SK-N-SH (cell line): ENCODE measurements around the gene LMO2. TPM values are rescaled to one million over a fixed set of nuclear protein-coding genes. Genes with fewer than 3 reads are reported as not detected.

Experiments used
- CTCF ChIA-PET: fragments of 300-600, 350-600 bp; formaldehyde crosslinking; extraction: SDS; loops from one replicate; lab custom pipeline; 2021; lab: Yijun Ruan, JAX
- POLR2A ChIA-PET: fragments of 350-600 bp; sonication (Branson Sonifier 250); formaldehyde crosslinking; extraction: SDS; loops from one replicate; lab custom pipeline; 2020; ENCODE audit warnings: antibody characterized with exemption, inconsistent platforms; lab: Yijun Ruan, JAX
- DNase-seq: peaks from one replicate; pipeline ENCODE4 v3.0.0; 2012
- H2AFZ ChIP-seq: fragments of 200-600 bp; sonication (generic); 2 replicates; pipeline ENCODE4 v1.8.1; 2016; ENCODE audit warnings: antibody characterized with exemption, mild to moderate bottlenecking, low read depth
- H3F3A ChIP-seq: fragments of 200-600 bp; sonication (generic); replicated peaks from 2 replicates; pipeline ENCODE3; 2016; ENCODE audit warnings: antibody characterized with exemption, mild to moderate bottlenecking; ENCODE audit not compliant: insufficient read depth
- H3K27ac ChIP-seq, 2 experiments: fragments of 200-500 bp in 1 of 2; fragments of 200-600 bp in 1 of 2; sonication (Bioruptor generic) in 1 of 2; sonication (generic), shearing (Covaris generic) in 1 of 2; 2 replicates each; pipeline versions ENCODE4 v1.5.1 to v1.6.1; 2014 to 2016; ENCODE audit warnings: low read depth in 2 of 2, inconsistent platforms in 1 of 2, low read length in 1 of 2, mild to moderate bottlenecking in 1 of 2, mixed read lengths in 1 of 2
- H3K27me3 ChIP-seq: fragments of 200-600 bp; sonication (generic), shearing (Covaris generic); 2 replicates; pipeline ENCODE4 v1.6.1; 2016; ENCODE audit warnings: mixed run types; ENCODE audit not compliant: insufficient read depth
- H3K36me3 ChIP-seq, 2 experiments: fragments of 200-500 bp in 1 of 2; fragments of 200-600 bp in 1 of 2; sonication (Bioruptor generic) in 1 of 2; sonication (generic) in 1 of 2; replicated peaks in 1 of 2; 2 replicates each; pipeline versions ENCODE3 to v1.5.1; 2014 to 2016; ENCODE audit warnings: low read length in 1 of 2, mild to moderate bottlenecking in 1 of 2; ENCODE audit not compliant: insufficient read depth in 2 of 2, control insufficient read depth in 1 of 2
- H3K4me1 ChIP-seq, 2 experiments: fragments of 200-500 bp in 1 of 2; fragments of 200-600 bp in 1 of 2; sonication (Bioruptor generic) in 1 of 2; sonication (generic), shearing (Covaris generic) in 1 of 2; 2 replicates each; pipeline versions ENCODE4 v1.5.1 to v1.6.1; 2014 to 2016; ENCODE audit warnings: low read depth in 1 of 2, low read length in 1 of 2, mixed run types in 1 of 2; ENCODE audit not compliant: insufficient read depth in 2 of 2, control insufficient read depth in 1 of 2
- H3K4me2 ChIP-seq: fragments of 200-600 bp; sonication (generic), shearing (Covaris generic); 2 replicates; pipeline ENCODE4 v1.6.1; 2017; ENCODE audit warnings: mixed run types
- H3K4me3 ChIP-seq, 2 experiments: fragments of 200-500 bp in 1 of 2; fragments of 200-600 bp in 1 of 2; sonication (Bioruptor generic) in 1 of 2; sonication (generic), shearing (Covaris generic) in 1 of 2; 2 replicates each; pipeline versions ENCODE4 v1.5.1 to v1.8.1; 2014 to 2016; ENCODE audit warnings: low read depth in 2 of 2, inconsistent platforms in 1 of 2, low read length in 1 of 2, mild to moderate bottlenecking in 1 of 2, mixed read lengths in 1 of 2, moderate library complexity in 1 of 2
- H3K79me2 ChIP-seq: fragments of 200-600 bp; sonication (generic); 2 replicates; pipeline ENCODE4 v1.8.1; 2017; ENCODE audit warnings: mild to moderate bottlenecking; ENCODE audit not compliant: insufficient read depth
- H3K9ac ChIP-seq: fragments of 200-600 bp; sonication (generic); 2 replicates; pipeline ENCODE4 v1.6.1; 2017; ENCODE audit warnings: mixed run types
- H3K9me2 ChIP-seq: fragments of 200-600 bp; sonication (generic); 2 replicates; pipeline ENCODE4 v1.6.1; 2017; ENCODE audit warnings: mixed run types
- H3K9me3 ChIP-seq: fragments of 200-600 bp; sonication (generic); 2 replicates; pipeline ENCODE4 v1.6.1; 2017; ENCODE audit warnings: mixed run types, mild to moderate bottlenecking, moderate library complexity
- H4K20me1 ChIP-seq: fragments of 200-600 bp; sonication (generic); 2 replicates; pipeline ENCODE4 v1.6.1; 2017; ENCODE audit warnings: mild to moderate bottlenecking, mixed run types; ENCODE audit not compliant: insufficient read depth
- CHD2 ChIP-seq: fragments of 150-350 bp; IDR thresholded peaks from 2 replicates; pipeline ENCODE4 v1.6.1; 2018; ENCODE audit warnings: low read length; ENCODE audit not compliant: partially characterized antibody
- CTCF ChIP-seq: fragments of 200-600 bp; sonication (generic); IDR thresholded peaks from 2 replicates; pipeline ENCODE4 v1.6.1; 2017; ENCODE audit warnings: antibody characterized with exemption, mild to moderate bottlenecking, moderate library complexity
- ELF1 ChIP-seq: IDR thresholded peaks from 2 replicates; pipeline ENCODE4 v1.4.0; 2012
- EP300 ChIP-seq, 2 experiments: IDR thresholded peaks; 2 replicates each; pipeline versions ENCODE4 v1.4.0 to v1.6.1; 2012; ENCODE audit warnings: borderline replicate concordance in 1 of 2, low read depth in 1 of 2, low read length in 1 of 2
- EZH2phosphoT487 ChIP-seq: fragments of 200-600 bp; sonication (generic); IDR thresholded peaks from 2 replicates; pipeline ENCODE4 v1.6.1; 2017; ENCODE audit warnings: low read depth, mixed run types, mild to moderate bottlenecking, antibody characterized with exemption, moderate library complexity, borderline replicate concordance
- FOSL2 ChIP-seq: IDR thresholded peaks from 2 replicates; pipeline ENCODE4 v1.4.0; 2012; ENCODE audit warnings: low read depth, mild to moderate bottlenecking, moderate library complexity, borderline replicate concordance
- FOXJ3 ChIP-seq: sonication (generic); formaldehyde crosslinking; IDR thresholded peaks from 2 replicates; pipeline ENCODE4 v1.5.1; 2020; ENCODE audit warnings: mild to moderate bottlenecking, missing genetic modification reagents
- GATA2 ChIP-seq: sonication (generic); formaldehyde crosslinking; IDR thresholded peaks from 2 replicates; pipeline ENCODE4 v1.5.0; 2020; ENCODE audit warnings: mild to moderate bottlenecking, missing genetic modification reagents
- IRF3 ChIP-seq: fragments of 150-350 bp; IDR thresholded peaks from 2 replicates; pipeline ENCODE4 v1.6.1; 2016; ENCODE audit warnings: mild to moderate bottlenecking, low read depth, low read length
- JUND ChIP-seq: IDR thresholded peaks from 2 replicates; pipeline ENCODE4 v1.4.0; 2012
- NRF1 ChIP-seq: IDR thresholded peaks from 2 replicates; pipeline ENCODE4 v1.6.1; 2012; ENCODE audit warnings: low read depth, mild to moderate bottlenecking, low read length
- PBX3 ChIP-seq: IDR thresholded peaks from 2 replicates; pipeline ENCODE4; 2012
- RXRA ChIP-seq: IDR thresholded peaks from 2 replicates; pipeline ENCODE4 v1.4.0; 2012; ENCODE audit warnings: low read depth, mild to moderate bottlenecking, borderline replicate concordance
- SMC3 ChIP-seq: IDR thresholded peaks from 2 replicates; pipeline ENCODE4 v1.6.1; 2012; ENCODE audit warnings: low read depth, low read length, improper control_type of control experiment
- TCF12 ChIP-seq: IDR thresholded peaks from 2 replicates; pipeline ENCODE4 v1.4.0; 2012
- USF1 ChIP-seq: IDR thresholded peaks from 2 replicates; pipeline ENCODE4 v1.4.0; 2012; ENCODE audit warnings: low read depth, borderline replicate concordance
- USF2 ChIP-seq: fragments of 150-350 bp; IDR thresholded peaks from 2 replicates; pipeline ENCODE4 v1.6.1; 2017; ENCODE audit warnings: antibody characterized with exemption, low read length, low read depth, borderline replicate concordance
- YY1 ChIP-seq: IDR thresholded peaks from 2 replicates; pipeline ENCODE4 v1.4.0; 2012; ENCODE audit warnings: low read depth, mild to moderate bottlenecking
- WGBS: methylation state at CpG from one replicate; pipeline ENCODE4 v1.1.6; 2017; ENCODE audit warnings: low lambda C conversion rate; 5-methylcytosine and 5-hydroxymethylcytosine counted together
- polyA plus RNA-seq, 3 experiments: library from polyadenylated mRNA; depleted of rRNA; stranded (reverse); fragments of >200 nt; gene quantifications; 2 replicates each; pipeline ENCODE4 v1.2.3, GENCODE V29; 2012

The LMO2 gene
- polyA plus RNA-seq, 1 of the 3 experiments (the other 2 are of a cell fraction) = 0.05 TPM

GRCh38 chr11:33915526-33915925 lies 23.6 kb upstream of the LMO2 start:
- TF ChIP-seq CHD2 (no peak), ELF1 (no peak), PBX3 (no peak), IRF3 (no peak), FOSL2 (no peak), NRF1 (no peak), RXRA (no peak), USF1 (no peak), FOXJ3 (no peak), USF2 (no peak), SMC3 (no peak), JUND (no peak), TCF12 (no peak), CTCF (no peak), EZH2phosphoT487 (no peak), YY1 (no peak), EP300 (IDR thresholded peaks at IDR 0.05; ENCODE audit: borderline replicate concordance in 1 of 2, low read depth in 1 of 2, low read length in 1 of 2) (no peak), GATA2 (CRISPR knock-in tag) (no peak)
- Histone ChIP-seq H3K36me3 (no peaks in the 10 kb centered on the region), H3K9me2 (no peaks in the 10 kb centered on the region), H2AFZ (no peak overlapping the region), H3K27me3 (peaks cover 11% of the 10 kb centered on the region; the same call in 1 of the 2 replicates), H3K9me3 (no peaks in the 10 kb centered on the region), H3K79me2 (no peaks in the 10 kb centered on the region), H3K4me2 (no peak overlapping the region), H3K27ac (no peak overlapping the region), H3K4me3 (no peak overlapping the region), H3F3A (no peaks in the 10 kb centered on the region), H4K20me1 (no peaks in the 10 kb centered on the region), H3K9ac (no peak overlapping the region), H3K4me1 (peaks cover 0 to 12% of the 10 kb centered on the region in 2 experiments; a peak in 2 of 4 replicates)
- CTCF ChIA-PET = interaction anchor here (0.9 kb wide), 2 partner anchors 12 to 80 kb away, joined by 3 read pairs; no protein-coding TSS in a partner anchor
- WGBS = 35% methylated on average over 5 of the region's 5 CpGs
- POLR2A ChIA-PET = no interaction called here
- no peak for DNase-seq
